Osteoblast (primary cell): ENCODE data around the gene NPLOC4. TPM values are rescaled to one million over a fixed set of nuclear protein-coding genes. Genes with fewer than 3 reads are reported as not detected.

Experiments
- DNase-seq: peaks from one replicate; pipeline ENCODE4 v3.0.0; 2011; ENCODE audit warnings: low spot score, mixed read lengths; ENCODE audit not compliant: insufficient read length; ENCODE audit errors: missing footprints
- H2AFZ ChIP-seq: 2 replicates; pipeline ENCODE4 v1.6.0; 2011; ENCODE audit warnings: mild to moderate bottlenecking, low read length
- H3K27ac ChIP-seq: 2 replicates; pipeline ENCODE4 v1.5.1; 2011; ENCODE audit warnings: mild to moderate bottlenecking, low read depth, low read length, moderate library complexity
- H3K27me3 ChIP-seq: 2 replicates; pipeline ENCODE4 v1.6.0; 2012; ENCODE audit warnings: mild to moderate bottlenecking, control low read depth, inconsistent platforms, low read length, moderate library complexity; ENCODE audit not compliant: insufficient read depth
- H3K36me3 ChIP-seq: 2 replicates; pipeline ENCODE4 v1.5.1; 2011; ENCODE audit warnings: mild to moderate bottlenecking, low read length, control low read depth, moderate library complexity; ENCODE audit not compliant: insufficient read depth
- H3K4me1 ChIP-seq: 2 replicates; pipeline ENCODE4 v1.5.1; 2011; ENCODE audit warnings: mild to moderate bottlenecking, low read length, control low read depth, moderate library complexity; ENCODE audit not compliant: insufficient read depth
- H3K4me2 ChIP-seq: 2 replicates; pipeline ENCODE4 v1.6.0; 2011; ENCODE audit warnings: mild to moderate bottlenecking, low read length; ENCODE audit not compliant: insufficient read depth
- H3K4me3 ChIP-seq: fragments of 200-600 bp; sonication (generic); 3 replicates; pipeline ENCODE4 v1.5.1; 2012; ENCODE audit warnings: mild to moderate bottlenecking, low read length, inconsistent platforms; ENCODE audit not compliant: insufficient read depth
- H3K79me2 ChIP-seq: 2 replicates; pipeline ENCODE4 v1.6.0; 2012; ENCODE audit warnings: mild to moderate bottlenecking, low read length, control low read depth, inconsistent platforms; ENCODE audit not compliant: insufficient read depth
- H3K9me3 ChIP-seq: 2 replicates; pipeline ENCODE4 v1.5.1; 2011; ENCODE audit warnings: low read depth, low read length, control low read depth
- H4K20me1 ChIP-seq: 2 replicates; pipeline ENCODE4 v1.6.0; 2012; ENCODE audit warnings: mild to moderate bottlenecking, low read length, control low read depth; ENCODE audit not compliant: insufficient read depth
- total RNA-seq: library from RNA; depleted of rRNA; stranded (reverse); fragments of >200 nt; gene quantifications from 2 replicates; pipeline ENCODE4 v1.2.3, GENCODE V29; 2012
- TF ChIP-seq, protein P1 (sequence below): IDR thresholded peaks from 2 replicates; pipeline ENCODE4 v1.5.1; 2011; ENCODE audit warnings: mild to moderate bottlenecking, low read depth, low read length, moderate library complexity; ENCODE audit errors: extremely low read depth

Gene NPLOC4
- total RNA-seq, 1 donor: 118 TPM

DNA sequence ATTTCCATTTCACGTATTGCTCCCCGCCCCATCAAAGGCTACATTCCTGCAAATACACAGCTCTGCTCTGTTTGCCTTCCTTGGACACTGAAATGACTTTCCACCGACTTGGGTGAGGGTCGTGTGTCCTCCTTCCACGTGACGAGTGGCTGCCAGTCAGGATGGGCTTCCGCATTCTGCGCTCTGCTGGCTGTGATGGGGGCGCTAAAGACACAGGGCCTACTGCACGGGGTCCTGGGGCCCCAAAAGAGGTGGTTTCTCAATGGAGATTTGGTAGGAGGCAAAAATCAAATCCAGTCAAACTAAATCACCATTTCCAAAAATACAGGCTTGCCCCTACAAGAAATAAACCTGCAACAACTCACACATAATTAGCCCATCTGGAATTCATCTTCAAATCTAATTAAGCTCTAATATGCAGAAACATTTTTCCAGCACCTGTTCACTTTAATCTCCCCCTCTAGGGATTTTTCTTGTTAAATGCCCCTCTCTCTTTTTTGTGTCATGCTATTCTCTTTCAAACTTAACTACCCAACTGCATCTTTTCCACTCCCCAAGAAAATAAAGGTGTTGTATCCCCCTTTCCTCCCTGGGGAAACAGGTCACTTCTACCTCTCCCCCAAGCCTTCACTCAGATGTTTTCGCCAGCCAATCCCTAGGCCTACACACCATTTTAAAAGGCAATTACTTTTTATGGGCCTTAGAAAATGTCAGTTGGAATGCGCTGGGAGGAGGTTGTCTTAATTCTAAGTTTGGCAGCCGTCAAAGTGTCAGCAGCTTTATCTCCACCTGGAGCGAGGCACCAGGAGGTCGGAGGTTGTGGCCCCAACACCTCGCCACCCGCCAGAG is 62.9 kb downstream of the NPLOC4 start:
- Histone ChIP-seq H3K27me3 (no peaks in the 10 kb centered on the region), H3K4me2 (no peak overlapping the region), H3K4me3 (no peak overlapping the region), H4K20me1 (no peaks in the 10 kb centered on the region), H3K4me1 (peaks cover 31% of the 10 kb centered on the region), H3K36me3 (peaks cover 63% of the 10 kb centered on the region), H3K27ac (no peak overlapping the region), H3K79me2 (peaks cover 66% of the 10 kb centered on the region), H2AFZ (no peak overlapping the region), H3K9me3 (no peaks in the 10 kb centered on the region)
- TF ChIP-seq, protein P1, sequence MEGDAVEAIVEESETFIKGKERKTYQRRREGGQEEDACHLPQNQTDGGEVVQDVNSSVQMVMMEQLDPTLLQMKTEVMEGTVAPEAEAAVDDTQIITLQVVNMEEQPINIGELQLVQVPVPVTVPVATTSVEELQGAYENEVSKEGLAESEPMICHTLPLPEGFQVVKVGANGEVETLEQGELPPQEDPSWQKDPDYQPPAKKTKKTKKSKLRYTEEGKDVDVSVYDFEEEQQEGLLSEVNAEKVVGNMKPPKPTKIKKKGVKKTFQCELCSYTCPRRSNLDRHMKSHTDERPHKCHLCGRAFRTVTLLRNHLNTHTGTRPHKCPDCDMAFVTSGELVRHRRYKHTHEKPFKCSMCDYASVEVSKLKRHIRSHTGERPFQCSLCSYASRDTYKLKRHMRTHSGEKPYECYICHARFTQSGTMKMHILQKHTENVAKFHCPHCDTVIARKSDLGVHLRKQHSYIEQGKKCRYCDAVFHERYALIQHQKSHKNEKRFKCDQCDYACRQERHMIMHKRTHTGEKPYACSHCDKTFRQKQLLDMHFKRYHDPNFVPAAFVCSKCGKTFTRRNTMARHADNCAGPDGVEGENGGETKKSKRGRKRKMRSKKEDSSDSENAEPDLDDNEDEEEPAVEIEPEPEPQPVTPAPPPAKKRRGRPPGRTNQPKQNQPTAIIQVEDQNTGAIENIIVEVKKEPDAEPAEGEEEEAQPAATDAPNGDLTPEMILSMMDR: no peak
- DNase-seq: no peak

DNA sequence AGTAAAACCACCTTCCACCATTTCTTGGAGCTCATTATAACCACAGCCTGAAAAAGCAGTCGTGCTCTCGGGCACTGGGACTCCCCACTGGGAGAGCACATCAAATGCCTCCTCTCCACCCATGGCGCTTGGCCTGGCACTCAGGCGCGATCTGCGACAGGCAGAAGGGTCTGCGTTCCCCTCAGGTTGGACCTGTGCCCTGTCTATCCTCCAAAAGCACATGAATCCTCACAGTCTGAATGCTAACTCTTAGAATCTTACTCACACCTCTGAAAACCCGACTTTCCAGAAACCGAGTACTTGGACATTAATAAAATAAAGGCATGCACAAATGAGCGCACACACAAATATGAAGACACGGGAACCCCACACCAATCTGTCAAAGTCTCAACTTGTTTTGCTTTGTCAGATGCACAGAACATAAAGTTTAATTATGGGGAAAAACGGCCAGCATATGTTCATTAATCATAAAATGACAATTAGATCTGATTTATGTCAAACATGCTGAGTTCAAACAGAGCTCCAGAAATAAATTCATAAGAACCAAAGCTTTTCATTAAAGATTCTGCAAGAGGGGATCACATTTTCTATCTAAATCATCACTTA is 64.2 kb downstream of the NPLOC4 start:
- H3K36me3 ChIP-seq: peaks cover 74% of the 10 kb centered on the region
- no peak overlapping the region for H2AFZ ChIP-seq
- peaks cover 59% of the 10 kb centered on the region for H3K79me2 ChIP-seq

DNA sequence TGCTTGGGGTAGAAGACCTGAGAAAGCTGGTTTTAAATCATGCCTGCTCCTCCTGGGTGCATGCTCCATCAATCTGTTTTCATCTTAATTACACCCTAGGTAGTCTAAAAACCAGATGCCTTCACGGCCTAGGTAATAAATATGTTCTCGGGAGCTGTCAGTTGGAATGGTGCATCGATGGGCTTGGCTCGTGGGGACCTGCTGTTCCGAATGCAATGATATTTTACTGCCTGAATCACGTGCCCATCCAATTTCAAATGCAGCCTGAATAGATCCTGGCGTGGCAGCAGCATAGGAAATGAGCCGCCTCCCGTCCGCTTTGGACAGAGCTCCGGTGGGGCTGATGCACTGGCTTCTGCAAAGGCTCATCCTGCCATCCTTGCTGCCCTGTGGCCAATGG is 65.9 kb downstream of the NPLOC4 start:
- Histone ChIP-seq H3K9me3 (no peaks in the 10 kb centered on the region), H3K4me3 (no peak overlapping the region), H4K20me1 (no peaks in the 10 kb centered on the region), H3K4me1 (peaks cover 30% of the 10 kb centered on the region), H2AFZ (no peak overlapping the region), H3K27ac (no peak overlapping the region), H3K79me2 (peaks cover 50% of the 10 kb centered on the region), H3K4me2 (no peak overlapping the region), H3K27me3 (no peaks in the 10 kb centered on the region), H3K36me3 (peaks cover 74% of the 10 kb centered on the region)
- no peak for DNase-seq
- TF ChIP-seq, protein P1: no peak

More for the DNA sequence above, 64.2 kb downstream of the NPLOC4 start:
- no peak overlapping the region for H3K4me3 ChIP-seq
- DNase-seq: no peak
- no peaks in the 10 kb centered on the region for H4K20me1 ChIP-seq
- H3K27me3 ChIP-seq: no peaks in the 10 kb centered on the region
- TF ChIP-seq, protein P1: no peak
- H3K4me1 ChIP-seq: peaks cover 30% of the 10 kb centered on the region
- no peak overlapping the region for H3K4me2 ChIP-seq
- H3K27ac ChIP-seq: no peak overlapping the region
- H3K9me3 ChIP-seq: no peaks in the 10 kb centered on the region

DNA sequence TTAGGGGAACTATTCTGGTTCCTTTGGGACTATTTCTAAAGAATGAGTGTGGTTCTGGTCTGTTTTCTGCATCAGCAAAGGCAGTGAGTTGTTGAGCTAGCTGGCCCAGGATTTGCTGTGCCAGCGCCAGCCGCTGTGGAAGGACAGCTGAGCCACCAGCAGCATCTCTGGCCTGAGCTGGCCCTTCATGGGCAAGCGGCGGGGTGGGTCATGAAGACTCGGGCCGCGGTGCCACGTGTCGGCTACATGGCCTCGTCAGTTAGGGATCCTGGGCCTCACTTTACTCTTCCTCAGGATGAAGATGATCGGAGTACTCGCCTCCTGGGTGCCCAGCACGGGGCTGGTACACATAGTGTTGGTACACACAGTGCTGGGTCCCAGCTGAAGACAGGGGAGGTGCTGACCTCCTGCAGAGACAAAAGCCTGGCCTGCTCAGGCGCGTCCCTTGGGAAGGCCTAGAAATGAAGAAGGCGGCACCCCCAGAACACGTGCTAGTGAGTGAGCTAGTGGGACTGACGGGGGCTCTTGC is 66.9 kb downstream of the NPLOC4 start:
- H3K36me3 ChIP-seq: peaks cover 77% of the 10 kb centered on the region
- no peak overlapping the region for H3K4me2 ChIP-seq
- no peak overlapping the region for H2AFZ ChIP-seq
- DNase-seq: no peak
- no peaks in the 10 kb centered on the region for H3K27me3 ChIP-seq
- TF ChIP-seq, protein P1: no peak
- H4K20me1 ChIP-seq: no peaks in the 10 kb centered on the region
- H3K4me1 ChIP-seq: peaks cover 35% of the 10 kb centered on the region
- peaks cover 49% of the 10 kb centered on the region for H3K79me2 ChIP-seq
- no peak overlapping the region for H3K4me3 ChIP-seq
- no peak overlapping the region for H3K27ac ChIP-seq
- no peaks in the 10 kb centered on the region for H3K9me3 ChIP-seq
